GM12878 (cell line): ENCODE data around the gene CAMK2A. TPM values are rescaled to one million over a fixed set of nuclear protein-coding genes. Genes with fewer than 3 reads are reported as not detected.

Source experiments
- ATAC-seq: fragments of 200-7000 bp; cut with Tn5 transposase; 3 replicates; pipeline ENCODE4 v1.9.1; 2020; ENCODE audit warnings: mild to moderate bottlenecking, moderate library complexity
- Bru-seq: library from RNA; stranded (reverse); fragments of 400-500 nt; gene quantifications from one replicate; lab custom pipeline; 2021; lab: Mats Ljungman, UMichigan
- BruChase-seq, 2 experiments: library from RNA; stranded (reverse); fragments of 400-500 nt; gene quantifications; one replicate each; lab custom pipeline; 2021; lab: Mats Ljungman, UMichigan
- BruUV-seq: library from RNA; stranded (reverse); fragments of 400-500 nt; replicated peaks from 2 replicates; lab custom pipeline; 2021; lab: Mats Ljungman, UMichigan
- CTCF ChIA-PET: fragments of 300-600 bp; sonication (Branson Sonifier 250); formaldehyde crosslinking; extraction: SDS; loops from one replicate; lab custom pipeline; 2021; ENCODE audit warnings: inconsistent platforms; lab: Yijun Ruan, JAX
- POLR2A ChIA-PET: fragments of 350-600 bp; formaldehyde crosslinking; extraction: SDS; loops from one replicate; lab custom pipeline; 2021; ENCODE audit warnings: inconsistent platforms; lab: Charles Lee
- RAD21 ChIA-PET: fragments of 300-600 bp; sonication (Branson Sonifier 250); formaldehyde crosslinking; loops from one replicate; lab custom pipeline; 2023; ENCODE audit warnings: antibody characterized with exemption; ENCODE audit not compliant: unreplicated experiment; lab: Charles Lee
- SMC1A ChIA-PET: fragments of 300-600 bp; sonication (Branson Sonifier 250); formaldehyde crosslinking; loops from one replicate; lab custom pipeline; 2023; ENCODE audit not compliant: unreplicated experiment, uncharacterized antibody; lab: Charles Lee
- DNase-seq: peaks from one replicate; pipeline ENCODE4 v3.0.0-alpha.2; 2011; ENCODE audit warnings: low read depth, low spot score
- FAIRE-seq: peaks from 3 replicates; lab custom pipeline; 2011; peaks lifted over from hg19 to GRCh38; lab: Jason Lieb, UNC
- H2AFZ ChIP-seq: 2 replicates; pipeline ENCODE4 v1.6.0; 2011; ENCODE audit warnings: low read depth, low read length, control low read depth; ENCODE audit not compliant: control insufficient read depth
- H3K27ac ChIP-seq: 2 replicates; pipeline ENCODE4 v1.5.1; 2011; ENCODE audit warnings: control low read depth; ENCODE audit not compliant: control insufficient read depth, insufficient read depth
- H3K27me3 ChIP-seq, 2 experiments: replicated peaks in 1 of 2; 2 replicates each; pipeline versions ENCODE4 v1.6.0 to v1.6.1; 2011; ENCODE audit warnings: low read length in 1 of 2; ENCODE audit not compliant: control insufficient read depth in 2 of 2, insufficient read depth in 2 of 2
- H3K36me3 ChIP-seq, 2 experiments: 2 replicates each; pipeline ENCODE4 v1.5.1; 2011; ENCODE audit warnings: low read length in 1 of 2; ENCODE audit not compliant: control insufficient read depth in 2 of 2, insufficient read depth in 2 of 2
- H3K4me1 ChIP-seq: 2 replicates; pipeline ENCODE4 v1.6.1; 2011; ENCODE audit warnings: mild to moderate bottlenecking, low read length, moderate library complexity, mixed read lengths; ENCODE audit not compliant: control insufficient read depth, insufficient read depth
- H3K4me2 ChIP-seq: 2 replicates; pipeline ENCODE4 v1.6.0; 2011; ENCODE audit warnings: control low read depth; ENCODE audit not compliant: control insufficient read depth, insufficient read depth
- H3K4me3 ChIP-seq: fragments of 200-600 bp; sonication (generic); 2 replicates; pipeline ENCODE4 v1.5.1; 2016
- H3K79me2 ChIP-seq: 2 replicates; pipeline ENCODE4 v1.6.0; 2011; ENCODE audit warnings: low read length; ENCODE audit not compliant: control insufficient read depth, insufficient read depth
- H3K9ac ChIP-seq: 2 replicates; pipeline ENCODE4 v1.8.0; 2011; ENCODE audit warnings: low read length, control low read depth, mixed read lengths; ENCODE audit not compliant: control insufficient read depth, insufficient read depth
- H3K9me3 ChIP-seq: replicated peaks from 3 replicates; pipeline ENCODE4 v1.5.1; 2011; ENCODE audit warnings: mild to moderate bottlenecking, low read length; ENCODE audit not compliant: control insufficient read depth, insufficient read depth
- H4K20me1 ChIP-seq: 2 replicates; pipeline ENCODE4 v1.6.0; 2011; ENCODE audit not compliant: control insufficient read depth, insufficient read depth
- ASH2L ChIP-seq: fragments of 300-600, 200-600 bp; sonication (generic); IDR thresholded peaks from 2 replicates; pipeline ENCODE4 v1.6.1; 2017; ENCODE audit warnings: low read depth, mild to moderate bottlenecking, borderline replicate concordance
- CREM ChIP-seq: IDR thresholded peaks from 2 replicates; pipeline ENCODE4 v1.6.1; 2014; ENCODE audit warnings: antibody characterized with exemption, low read depth
- FOS ChIP-seq: IDR thresholded peaks from 3 replicates; pipeline ENCODE4 v1.6.1; 2011; ENCODE audit warnings: borderline replicate concordance; ENCODE audit not compliant: insufficient read length; ENCODE audit errors: extremely low read depth
- JUNB ChIP-seq: IDR thresholded peaks from 2 replicates; pipeline ENCODE4 v1.6.1; 2016; ENCODE audit warnings: antibody characterized with exemption, mild to moderate bottlenecking
- MEF2B ChIP-seq: fragments of 450-650 bp; IDR thresholded peaks from 2 replicates; pipeline ENCODE4 v1.6.1; 2018; ENCODE audit warnings: mild to moderate bottlenecking, moderate library complexity; ENCODE audit not compliant: partially characterized antibody, poor library complexity, severe bottlenecking
- PAX5 ChIP-seq: IDR thresholded peaks from 2 replicates; pipeline ENCODE4 v1.6.1; 2011; ENCODE audit warnings: low read depth, low read length, borderline replicate concordance
- SIN3A ChIP-seq: IDR thresholded peaks from 2 replicates; pipeline ENCODE4 v1.6.1; 2012; ENCODE audit warnings: low read depth, low read length, improper control_type of control experiment
- SMC3 ChIP-seq: IDR thresholded peaks from 2 replicates; pipeline ENCODE4 v1.6.1; 2011; ENCODE audit warnings: low read length, improper control_type of control experiment, borderline replicate concordance
- WRNIP1 ChIP-seq: IDR thresholded peaks from 2 replicates; pipeline ENCODE4 v1.6.1; 2011; ENCODE audit warnings: low read depth, low read length, improper control_type of control experiment, borderline replicate concordance
- ZNF24 ChIP-seq: fragments of 450-650 bp; IDR thresholded peaks from 2 replicates; pipeline ENCODE4 v1.6.1; 2017; ENCODE audit warnings: antibody characterized with exemption, mild to moderate bottlenecking
- WGBS: methylation state at CpG from one replicate; pipeline ENCODE4 v1.1.6; 2016; ENCODE audit warnings: low lambda C conversion rate; ENCODE audit not compliant: insufficient replicate concordance, insufficient coverage; ENCODE audit errors: missing lambda C conversion rate; 5-methylcytosine and 5-hydroxymethylcytosine counted together
- in situ Hi-C: fragments of 300-500 bp; cut with MboI; formaldehyde crosslinking; loops from 9 replicates; pipeline ENCODE4 v1.14.3; 2018; ENCODE audit warnings: mixed read lengths
- intact Hi-C: fragments of 100-400 bp; cut with micrococcal nuclease; formaldehyde crosslinking; loops from one replicate; pipeline ENCODE4 v1.14.2; 2022; ENCODE audit not compliant: unreplicated experiment
- long read RNA-seq, 2 experiments: library from polyadenylated mRNA; unstranded; transcript quantifications; one replicate each; pipeline ENCODE4 v2.0.0, GENCODE V29; 2019 to 2020
- polyA minus RNA-seq, 3 experiments: library from RNA; depleted of rRNA, polyadenylated mRNA; stranded (reverse); fragments of >200 nt; gene quantifications; 2 replicates each; pipeline ENCODE4 v1.2.3, GENCODE V29; 2011
- polyA plus RNA-seq, 11 experiments: library from polyadenylated mRNA; depleted of rRNA in 4 of 11; unstranded in 6 of 11; stranded (reverse) in 5 of 11; fragments of >200 nt; fragmentation: Nextera tagmentation in 4 of 11; fragmentation: Illumina TruSeq in 1 of 11; extraction: Ambion mirVana in 4 of 11; extraction: Trizol in 1 of 11; gene quantifications; 1 replicate in 1 of 11; 2 replicates in 10 of 11; pipeline versions ENCODE4 v1.2.1 to v1.2.3, GENCODE V29; 2011 to 2016; ENCODE audit warnings: inconsistent platforms in 2 of 11, missing spikeins in 2 of 11, low read depth in 1 of 11
- total RNA-seq, 4 experiments: library from RNA; depleted of rRNA in 3 of 4; stranded (reverse); fragments of >200 nt in 3 of 4; fragmentation: Illumina TruSeq in 1 of 4; extraction: Trizol in 1 of 4; gene quantifications; 2 replicates each; pipeline versions ENCODE4 v1.2.1 to v1.2.3, GENCODE V29; 2013 to 2021
- TF ChIP-seq, protein P1 (sequence below): fragments of 150-350 bp; IDR thresholded peaks from 2 replicates; pipeline ENCODE4 v1.6.1; 2014; ENCODE audit warnings: mild to moderate bottlenecking, low read depth, low read length
- TF ChIP-seq, protein P2 (sequence below): IDR thresholded peaks from 2 replicates; pipeline ENCODE4 v1.6.1; 2012; ENCODE audit warnings: improper control_type of control experiment, low read depth, low read length; ENCODE audit not compliant: insufficient replicate concordance

CAMK2A gene
- not detected in 2 replicates for total RNA-seq (2013; cell fraction: nucleolus; rRNA removed)
- total RNA-seq (2014; rRNA removed) (0.11 TPM in 1 of 2 replicates, not detected in the other), total RNA-seq (2014; rRNA removed; fragmentation: Illumina TruSeq; extraction: Trizol) (not detected in 2 replicates), total RNA-seq (2021) (not detected in 2 replicates), polyA plus RNA-seq (2011; rRNA removed) (not detected in 2 replicates), polyA plus RNA-seq (2014; fragmentation: Illumina TruSeq; extraction: Trizol) (not detected in 2 replicates), polyA plus RNA-seq (2014; fragmentation: Nextera tagmentation; extraction: Ambion mirVana) (not detected), polyA plus RNA-seq (2014; rRNA removed) (not detected in 2 replicates), polyA plus RNA-seq (2016; fragmentation: Nextera tagmentation; extraction: Ambion mirVana) (not detected), polyA minus RNA-seq (2011; rRNA and poly(A)+ RNA removed) (0.52 TPM in 1 of 2 replicates, not detected in the other), Bru-seq, nascent RNA (percentile 5 among the genes with signal in this experiment), BruChase-seq, experiment 1, labeled RNA remaining after a 6-hour chase (percentile 4 among the genes with signal in this experiment), BruChase-seq, experiment 2, labeled RNA remaining after a 2-hour chase (percentile 6 among the genes with signal in this experiment)
- not detected for polyA plus RNA-seq (2011; ENCODE audit: low read depth)
- 0.03 TPM in 2 replicates for polyA plus RNA-seq (2011; cell fraction: cytosol; rRNA removed)
- polyA plus RNA-seq (2011; cell fraction: nucleus; rRNA removed) = 0.09 and 0.13 TPM in 2 replicates
- 0.08 TPM in 1 of 2 replicates, not detected in the other for polyA plus RNA-seq (2012)
- not detected in 2 replicates for polyA minus RNA-seq (2011; cell fraction: cytosol; rRNA and poly(A)+ RNA removed)
- polyA minus RNA-seq (2011; cell fraction: nucleus; rRNA and poly(A)+ RNA removed) = 0.19 TPM in 1 of 2 replicates, not detected in the other
- long read RNA-seq, experiment 1 = 0 reads
- long read RNA-seq, experiment 2 = 0 reads

DNA sequence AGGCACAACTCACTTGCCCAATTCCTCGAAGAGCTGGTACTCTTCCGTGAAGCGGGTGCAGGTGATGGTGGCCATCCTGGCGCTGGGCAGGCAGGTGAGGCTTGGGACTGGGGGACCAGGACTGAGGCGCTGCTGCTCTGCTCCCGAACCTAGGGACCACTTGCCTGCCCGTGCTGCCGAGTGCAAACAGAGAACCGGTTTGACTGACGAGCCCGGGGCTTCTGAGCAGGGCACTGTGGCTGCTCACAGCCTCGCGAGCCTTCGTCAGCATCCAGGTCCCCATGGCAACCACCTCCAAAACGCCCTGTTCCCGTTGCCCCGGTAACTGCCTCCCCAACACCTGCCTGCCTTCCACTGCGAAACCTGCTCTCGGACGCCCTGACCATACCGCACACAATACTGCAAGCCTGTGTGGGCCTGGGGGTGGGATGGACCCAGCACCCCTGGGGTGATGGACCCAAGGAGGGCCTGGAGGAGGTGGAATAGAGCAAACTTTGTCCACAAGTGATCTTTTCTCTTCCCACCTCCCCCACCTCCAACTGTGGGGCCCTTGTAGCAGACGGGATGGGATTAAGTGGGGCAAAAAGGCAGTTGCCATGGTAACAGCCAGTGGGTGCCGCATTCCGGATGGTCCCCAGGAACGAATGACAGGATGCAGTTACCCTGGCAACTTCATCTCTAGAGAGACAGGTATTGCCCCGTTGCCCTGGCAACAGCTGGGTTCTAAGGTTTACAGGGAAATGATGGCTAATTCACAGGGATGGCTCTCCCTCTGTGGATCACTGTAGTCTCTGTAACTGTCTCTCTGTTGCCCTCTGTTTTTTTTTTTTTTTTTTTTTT lies at the start of gene CAMK2A:
TSS of gene CAMK2A (minus strand) at position 223 of the 840 bp plus-strand sequence. CDS start at position 75, 148 bp downstream.
- TF ChIP-seq, protein P1, sequence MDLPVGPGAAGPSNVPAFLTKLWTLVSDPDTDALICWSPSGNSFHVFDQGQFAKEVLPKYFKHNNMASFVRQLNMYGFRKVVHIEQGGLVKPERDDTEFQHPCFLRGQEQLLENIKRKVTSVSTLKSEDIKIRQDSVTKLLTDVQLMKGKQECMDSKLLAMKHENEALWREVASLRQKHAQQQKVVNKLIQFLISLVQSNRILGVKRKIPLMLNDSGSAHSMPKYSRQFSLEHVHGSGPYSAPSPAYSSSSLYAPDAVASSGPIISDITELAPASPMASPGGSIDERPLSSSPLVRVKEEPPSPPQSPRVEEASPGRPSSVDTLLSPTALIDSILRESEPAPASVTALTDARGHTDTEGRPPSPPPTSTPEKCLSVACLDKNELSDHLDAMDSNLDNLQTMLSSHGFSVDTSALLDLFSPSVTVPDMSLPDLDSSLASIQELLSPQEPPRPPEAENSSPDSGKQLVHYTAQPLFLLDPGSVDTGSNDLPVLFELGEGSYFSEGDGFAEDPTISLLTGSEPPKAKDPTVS = no peak
- TF ChIP-seq ASH2L = no peak
- TF ChIP-seq WRNIP1 = no peak
- TF ChIP-seq ZNF24 = no peak
- TF ChIP-seq SIN3A = no peak
- TF ChIP-seq MEF2B = no peak
- no peak for TF ChIP-seq PAX5
- no peak for TF ChIP-seq CREM
- TF ChIP-seq SMC3 = no peak
- TF ChIP-seq, protein P2, sequence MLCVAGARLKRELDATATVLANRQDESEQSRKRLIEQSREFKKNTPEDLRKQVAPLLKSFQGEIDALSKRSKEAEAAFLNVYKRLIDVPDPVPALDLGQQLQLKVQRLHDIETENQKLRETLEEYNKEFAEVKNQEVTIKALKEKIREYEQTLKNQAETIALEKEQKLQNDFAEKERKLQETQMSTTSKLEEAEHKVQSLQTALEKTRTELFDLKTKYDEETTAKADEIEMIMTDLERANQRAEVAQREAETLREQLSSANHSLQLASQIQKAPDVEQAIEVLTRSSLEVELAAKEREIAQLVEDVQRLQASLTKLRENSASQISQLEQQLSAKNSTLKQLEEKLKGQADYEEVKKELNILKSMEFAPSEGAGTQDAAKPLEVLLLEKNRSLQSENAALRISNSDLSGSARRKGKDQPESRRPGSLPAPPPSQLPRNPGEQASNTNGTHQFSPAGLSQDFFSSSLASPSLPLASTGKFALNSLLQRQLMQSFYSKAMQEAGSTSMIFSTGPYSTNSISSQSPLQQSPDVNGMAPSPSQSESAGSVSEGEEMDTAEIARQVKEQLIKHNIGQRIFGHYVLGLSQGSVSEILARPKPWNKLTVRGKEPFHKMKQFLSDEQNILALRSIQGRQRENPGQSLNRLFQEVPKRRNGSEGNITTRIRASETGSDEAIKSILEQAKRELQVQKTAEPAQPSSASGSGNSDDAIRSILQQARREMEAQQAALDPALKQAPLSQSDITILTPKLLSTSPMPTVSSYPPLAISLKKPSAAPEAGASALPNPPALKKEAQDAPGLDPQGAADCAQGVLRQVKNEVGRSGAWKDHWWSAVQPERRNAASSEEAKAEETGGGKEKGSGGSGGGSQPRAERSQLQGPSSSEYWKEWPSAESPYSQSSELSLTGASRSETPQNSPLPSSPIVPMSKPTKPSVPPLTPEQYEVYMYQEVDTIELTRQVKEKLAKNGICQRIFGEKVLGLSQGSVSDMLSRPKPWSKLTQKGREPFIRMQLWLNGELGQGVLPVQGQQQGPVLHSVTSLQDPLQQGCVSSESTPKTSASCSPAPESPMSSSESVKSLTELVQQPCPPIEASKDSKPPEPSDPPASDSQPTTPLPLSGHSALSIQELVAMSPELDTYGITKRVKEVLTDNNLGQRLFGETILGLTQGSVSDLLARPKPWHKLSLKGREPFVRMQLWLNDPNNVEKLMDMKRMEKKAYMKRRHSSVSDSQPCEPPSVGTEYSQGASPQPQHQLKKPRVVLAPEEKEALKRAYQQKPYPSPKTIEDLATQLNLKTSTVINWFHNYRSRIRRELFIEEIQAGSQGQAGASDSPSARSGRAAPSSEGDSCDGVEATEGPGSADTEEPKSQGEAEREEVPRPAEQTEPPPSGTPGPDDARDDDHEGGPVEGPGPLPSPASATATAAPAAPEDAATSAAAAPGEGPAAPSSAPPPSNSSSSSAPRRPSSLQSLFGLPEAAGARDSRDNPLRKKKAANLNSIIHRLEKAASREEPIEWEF = no peak
- TF ChIP-seq FOS = no peak
- no peak for TF ChIP-seq JUNB
- no peak for DNase-seq
- H3K27ac ChIP-seq = no peak within 1 kb of the TSS
- ATAC-seq = no peak
- no peaks in the 10 kb centered on the region for H4K20me1 ChIP-seq
- POLR2A ChIA-PET = interaction anchor here (0.7 kb wide), 1 partner anchor 151 kb away, joined by 5 read pairs; no protein-coding TSS in a partner anchor
- no peak for FAIRE-seq
- RAD21 ChIA-PET = no interaction called here
- no peaks in the 10 kb centered on the region for H3K4me1 ChIP-seq
- H3K27me3 ChIP-seq = no peaks in the 10 kb centered on the region; a peak in 1 of 4 replicates
- 40% methylated on average over 26 of the region's 26 CpGs for WGBS
- H3K36me3 ChIP-seq = no peaks in the 10 kb centered on the region
- H2AFZ ChIP-seq = no peak within 1 kb of the TSS
- in situ Hi-C loops (no loop called here), intact Hi-C loops (no loop called here)
- no peak within 1 kb of the TSS for H3K4me3 ChIP-seq
- H3K79me2 ChIP-seq = no peaks in the 10 kb centered on the region
- H3K4me2 ChIP-seq = no peak within 1 kb of the TSS
- H3K9ac ChIP-seq = no peak within 1 kb of the TSS
- no TSS peak for BruUV-seq
- no peaks in the 10 kb centered on the region for H3K9me3 ChIP-seq
- CTCF ChIA-PET = no interaction called here
- SMC1A ChIA-PET = interaction anchor here (1.4 kb wide), 1 partner anchor 54 kb away, joined by 3 read pairs; no protein-coding TSS in a partner anchor
